ENCODE measurements around the gene PRPF6.

The PRPF6 gene

DNA sequence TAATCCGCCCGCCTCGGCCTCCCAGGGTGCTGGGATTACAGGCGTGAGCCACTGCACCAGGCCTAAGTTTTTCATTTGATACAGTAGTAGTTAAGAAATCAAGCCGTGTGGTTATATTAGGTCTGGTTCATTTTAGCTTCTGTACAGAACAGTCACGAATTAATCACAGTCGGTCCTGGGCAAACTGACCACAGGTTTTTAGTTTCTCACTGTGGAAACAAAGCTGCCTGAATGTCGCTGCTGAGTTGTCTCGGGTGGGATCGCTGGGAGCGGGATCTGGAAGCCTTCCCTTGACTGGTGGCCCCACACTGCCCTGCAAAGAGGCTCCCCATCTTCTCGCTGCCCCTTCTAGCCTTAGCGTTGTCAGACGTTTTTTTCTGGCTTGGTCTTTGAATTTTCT is 43.3 kb upstream of the PRPF6 start:
- no peak for TF ChIP-seq CTCF (IDR thresholded peaks at IDR 0.05; ENCODE audit: low read depth, low read length)
- DNase-seq (ENCODE audit: low read depth in 2 of 2), result no peak
- no peak overlapping the region for H3K4me3 ChIP-seq (replicated peaks in 1 of 2; ENCODE audit: low read depth in 2 of 2, low read length in 2 of 2)

- no peak for DNase-seq (ENCODE audit: low read depth in 2 of 2)
- TF ChIP-seq CTCF (IDR thresholded peaks at IDR 0.05; ENCODE audit: low read depth, low read length), result no peak
- H3K4me3 ChIP-seq (replicated peaks in 1 of 2; ENCODE audit: low read depth in 2 of 2, low read length in 2 of 2), result no peak overlapping the region
These were observed 41.6 kb upstream of the PRPF6 start for GRCh38 chr20:63939061-63939935.

DNA sequence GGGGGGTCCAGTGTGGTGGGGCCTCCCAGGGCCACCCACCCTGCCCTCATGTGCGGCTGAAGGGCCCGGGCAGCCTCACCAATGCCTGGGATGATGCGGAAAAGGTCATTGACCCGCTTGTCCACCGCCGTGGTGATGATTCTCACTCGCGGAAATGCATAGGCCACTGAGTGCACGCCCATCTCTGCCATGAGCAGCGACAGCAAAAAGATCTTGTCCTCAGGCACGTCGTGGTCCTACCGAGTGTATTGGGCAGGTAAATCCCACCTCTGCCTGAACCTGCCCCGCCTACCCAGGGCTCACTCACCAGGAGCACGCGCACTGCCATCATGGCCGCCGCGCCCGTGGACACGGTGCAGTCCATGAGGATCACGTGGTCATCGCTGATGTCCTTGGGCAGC is 40.9 kb upstream of the PRPF6 start:
- TF ChIP-seq CTCF (IDR thresholded peaks at IDR 0.05; ENCODE audit: low read depth, low read length), result no peak
- H3K4me3 ChIP-seq (replicated peaks in 1 of 2; ENCODE audit: low read depth in 2 of 2, low read length in 2 of 2), result no peak overlapping the region
- no peak for DNase-seq (ENCODE audit: low read depth in 2 of 2)

DNA sequence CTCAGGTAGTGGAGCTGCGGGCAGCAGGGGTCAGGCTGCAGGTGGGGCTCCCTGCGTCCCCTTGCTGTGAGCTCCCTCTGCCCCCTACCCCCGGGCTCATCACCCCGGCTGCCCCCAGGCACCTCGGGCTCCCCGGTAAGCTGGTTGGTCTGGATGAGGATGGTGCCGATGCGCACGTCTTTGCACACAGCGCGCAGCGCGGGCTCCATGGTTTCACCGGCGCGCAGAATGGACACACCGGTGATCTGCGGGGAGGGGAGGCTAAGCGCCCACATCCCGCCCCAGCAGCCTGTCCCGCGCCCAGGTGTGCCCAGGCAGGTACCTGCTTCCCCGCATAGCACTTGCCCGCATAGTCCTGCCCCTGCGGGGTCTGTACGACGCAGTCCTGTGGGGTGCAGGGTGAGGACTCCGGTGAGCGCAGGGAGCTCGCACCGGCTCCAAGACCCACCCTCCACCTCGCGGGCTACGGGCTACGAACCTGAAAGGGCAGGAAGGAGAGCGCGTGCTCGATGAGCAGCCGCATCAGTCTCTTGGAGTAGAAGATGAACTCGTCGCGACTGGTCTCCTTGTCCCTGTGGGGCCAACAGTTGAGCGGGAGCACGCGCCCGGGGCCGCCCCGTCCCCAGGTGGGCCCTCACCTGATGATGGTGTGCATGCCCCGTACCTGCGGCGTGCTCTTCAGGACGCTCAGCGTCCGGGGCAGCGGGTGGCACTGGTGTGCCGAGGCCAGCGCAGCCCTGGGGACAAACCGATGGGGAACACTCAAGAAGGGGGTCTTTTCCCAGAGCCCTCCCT is 40.3 kb upstream of the PRPF6 start:
- no peak overlapping the region for H3K4me3 ChIP-seq (replicated peaks in 1 of 2; ENCODE audit: low read depth in 2 of 2, low read length in 2 of 2)
- DNase-seq (ENCODE audit: low read depth in 2 of 2), result no peak
- TF ChIP-seq CTCF (IDR thresholded peaks at IDR 0.05; ENCODE audit: low read depth, low read length), result no peak

DNA sequence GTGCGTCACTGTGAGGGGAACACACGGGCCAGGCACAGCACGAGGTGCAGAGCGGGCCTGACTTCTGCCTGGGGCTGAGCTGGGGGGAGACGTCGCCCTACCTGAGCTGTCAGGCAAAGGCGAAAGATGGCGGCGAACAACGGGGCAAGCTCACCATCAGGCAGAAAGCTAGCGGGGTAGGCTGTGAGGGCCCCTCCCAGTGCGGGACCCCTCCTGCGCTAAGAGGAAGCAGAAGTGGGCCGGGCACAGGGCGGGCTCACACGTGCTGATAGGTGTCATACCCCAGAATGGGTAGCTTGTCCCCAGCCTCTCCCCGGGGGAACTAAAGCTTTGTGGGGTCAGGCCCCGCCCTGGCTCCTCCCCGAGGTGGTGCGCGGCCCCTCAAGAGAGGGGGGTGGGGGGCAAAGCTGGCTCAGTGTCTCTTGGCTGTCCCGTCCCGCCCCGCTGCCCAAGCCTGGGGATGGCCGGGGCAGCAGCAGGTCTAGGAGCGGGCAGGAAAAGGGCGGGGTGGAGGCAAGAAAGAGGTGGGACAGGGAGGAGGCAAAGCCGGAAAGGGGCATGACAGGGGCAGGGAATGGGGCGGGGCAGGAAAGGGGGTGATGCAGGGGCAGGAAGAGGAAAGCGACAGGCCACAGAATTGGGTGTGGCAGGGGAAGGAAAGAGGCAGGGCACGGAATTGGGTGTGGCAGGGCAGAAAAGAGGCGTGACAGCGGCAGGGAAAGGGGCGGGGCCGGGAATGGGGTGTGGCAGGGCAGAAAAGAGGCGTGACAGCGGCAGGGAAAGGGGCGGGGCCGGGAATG is 39.5 kb upstream of the PRPF6 start:
- no peak overlapping the region for H3K4me3 ChIP-seq (replicated peaks in 1 of 2; ENCODE audit: low read depth in 2 of 2, low read length in 2 of 2)
- TF ChIP-seq CTCF (IDR thresholded peaks at IDR 0.05; ENCODE audit: low read depth, low read length), result no peak
- peak in 1 of 2 donors; percentile 24 for DNase-seq (ENCODE audit: low read depth in 2 of 2)

DNA sequence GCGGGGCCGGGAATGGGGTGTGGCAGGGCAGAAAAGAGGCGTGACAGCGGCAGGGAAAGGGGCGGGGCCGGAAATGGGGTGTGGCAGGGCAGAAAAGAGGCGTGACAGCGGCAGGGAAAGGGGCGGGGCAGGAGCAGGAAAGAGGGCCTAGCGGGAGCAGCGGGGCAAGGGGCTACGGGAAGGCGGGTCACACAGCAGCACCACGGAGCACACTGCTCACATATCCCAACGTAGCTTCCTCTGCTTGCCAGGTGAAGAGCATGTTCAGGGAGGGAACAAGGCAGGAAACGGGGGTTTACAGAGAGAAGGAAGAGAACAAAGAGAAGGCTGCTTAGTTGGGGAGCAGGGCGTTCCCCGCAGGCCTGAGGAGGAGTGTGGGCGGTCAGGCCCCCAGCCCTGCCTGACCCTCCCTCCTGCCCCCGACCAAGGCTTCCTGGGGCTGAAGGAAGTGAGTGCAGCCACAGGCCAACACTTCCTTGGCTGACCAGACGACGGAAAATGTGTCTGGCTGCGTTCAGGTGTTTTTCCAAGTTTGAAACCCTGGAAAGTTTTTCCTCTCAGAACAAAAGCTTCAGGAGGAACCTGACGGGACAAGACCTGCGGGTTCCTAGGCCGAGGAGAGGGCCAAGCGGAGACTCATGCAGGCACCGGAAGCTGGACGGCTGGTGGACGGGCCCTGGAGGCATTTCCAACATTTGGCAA is 38.5 kb upstream of the PRPF6 start:
- peak in 1 of 2 donors; percentile 27 for DNase-seq (ENCODE audit: low read depth in 2 of 2)
- H3K4me3 ChIP-seq (replicated peaks in 1 of 2; ENCODE audit: low read depth in 2 of 2, low read length in 2 of 2), result no peak overlapping the region

More for the DNA sequence above, 38.5 kb upstream of the PRPF6 start:
- no peak for TF ChIP-seq CTCF (IDR thresholded peaks at IDR 0.05; ENCODE audit: low read depth, low read length)

All from cardiac fibroblast (primary cell).